SK-N-SH (cell line): ENCODE data around the gene ATXN7. TPM values are rescaled to one million over a fixed set of nuclear protein-coding genes. Genes with fewer than 3 reads are reported as not detected.

Source experiments
- CTCF ChIA-PET: fragments of 300-600, 350-600 bp; formaldehyde crosslinking; extraction: SDS; loops from one replicate; lab custom pipeline; 2021; lab: Yijun Ruan, JAX
- POLR2A ChIA-PET: fragments of 350-600 bp; sonication (Branson Sonifier 250); formaldehyde crosslinking; extraction: SDS; loops from one replicate; lab custom pipeline; 2020; ENCODE audit warnings: antibody characterized with exemption, inconsistent platforms; lab: Yijun Ruan, JAX
- DNase-seq: peaks from one replicate; pipeline ENCODE4 v3.0.0; 2012
- H2AFZ ChIP-seq: fragments of 200-600 bp; sonication (generic); 2 replicates; pipeline ENCODE4 v1.8.1; 2016; ENCODE audit warnings: antibody characterized with exemption, mild to moderate bottlenecking, low read depth
- H3F3A ChIP-seq: fragments of 200-600 bp; sonication (generic); replicated peaks from 2 replicates; pipeline ENCODE3; 2016; ENCODE audit warnings: antibody characterized with exemption, mild to moderate bottlenecking; ENCODE audit not compliant: insufficient read depth
- H3K27ac ChIP-seq, 2 experiments: fragments of 200-500 bp in 1 of 2; fragments of 200-600 bp in 1 of 2; sonication (Bioruptor generic) in 1 of 2; sonication (generic), shearing (Covaris generic) in 1 of 2; 2 replicates each; pipeline versions ENCODE4 v1.5.1 to v1.6.1; 2014 to 2016; ENCODE audit warnings: low read depth in 2 of 2, inconsistent platforms in 1 of 2, low read length in 1 of 2, mild to moderate bottlenecking in 1 of 2, mixed read lengths in 1 of 2
- H3K27me3 ChIP-seq: fragments of 200-600 bp; sonication (generic), shearing (Covaris generic); 2 replicates; pipeline ENCODE4 v1.6.1; 2016; ENCODE audit warnings: mixed run types; ENCODE audit not compliant: insufficient read depth
- H3K36me3 ChIP-seq, 2 experiments: fragments of 200-500 bp in 1 of 2; fragments of 200-600 bp in 1 of 2; sonication (Bioruptor generic) in 1 of 2; sonication (generic) in 1 of 2; replicated peaks in 1 of 2; 2 replicates each; pipeline versions ENCODE3 to v1.5.1; 2014 to 2016; ENCODE audit warnings: low read length in 1 of 2, mild to moderate bottlenecking in 1 of 2; ENCODE audit not compliant: insufficient read depth in 2 of 2, control insufficient read depth in 1 of 2
- H3K4me1 ChIP-seq, 2 experiments: fragments of 200-500 bp in 1 of 2; fragments of 200-600 bp in 1 of 2; sonication (Bioruptor generic) in 1 of 2; sonication (generic), shearing (Covaris generic) in 1 of 2; 2 replicates each; pipeline versions ENCODE4 v1.5.1 to v1.6.1; 2014 to 2016; ENCODE audit warnings: low read depth in 1 of 2, low read length in 1 of 2, mixed run types in 1 of 2; ENCODE audit not compliant: insufficient read depth in 2 of 2, control insufficient read depth in 1 of 2
- H3K4me2 ChIP-seq: fragments of 200-600 bp; sonication (generic), shearing (Covaris generic); 2 replicates; pipeline ENCODE4 v1.6.1; 2017; ENCODE audit warnings: mixed run types
- H3K4me3 ChIP-seq, 2 experiments: fragments of 200-500 bp in 1 of 2; fragments of 200-600 bp in 1 of 2; sonication (Bioruptor generic) in 1 of 2; sonication (generic), shearing (Covaris generic) in 1 of 2; 2 replicates each; pipeline versions ENCODE4 v1.5.1 to v1.8.1; 2014 to 2016; ENCODE audit warnings: low read depth in 2 of 2, inconsistent platforms in 1 of 2, low read length in 1 of 2, mild to moderate bottlenecking in 1 of 2, mixed read lengths in 1 of 2, moderate library complexity in 1 of 2
- H3K79me2 ChIP-seq: fragments of 200-600 bp; sonication (generic); 2 replicates; pipeline ENCODE4 v1.8.1; 2017; ENCODE audit warnings: mild to moderate bottlenecking; ENCODE audit not compliant: insufficient read depth
- H3K9ac ChIP-seq: fragments of 200-600 bp; sonication (generic); 2 replicates; pipeline ENCODE4 v1.6.1; 2017; ENCODE audit warnings: mixed run types
- H3K9me2 ChIP-seq: fragments of 200-600 bp; sonication (generic); 2 replicates; pipeline ENCODE4 v1.6.1; 2017; ENCODE audit warnings: mixed run types
- H3K9me3 ChIP-seq: fragments of 200-600 bp; sonication (generic); 2 replicates; pipeline ENCODE4 v1.6.1; 2017; ENCODE audit warnings: mixed run types, mild to moderate bottlenecking, moderate library complexity
- H4K20me1 ChIP-seq: fragments of 200-600 bp; sonication (generic); 2 replicates; pipeline ENCODE4 v1.6.1; 2017; ENCODE audit warnings: mild to moderate bottlenecking, mixed run types; ENCODE audit not compliant: insufficient read depth
- CHD2 ChIP-seq: fragments of 150-350 bp; IDR thresholded peaks from 2 replicates; pipeline ENCODE4 v1.6.1; 2018; ENCODE audit warnings: low read length; ENCODE audit not compliant: partially characterized antibody
- FOSL2 ChIP-seq: IDR thresholded peaks from 2 replicates; pipeline ENCODE4 v1.4.0; 2012; ENCODE audit warnings: low read depth, mild to moderate bottlenecking, moderate library complexity, borderline replicate concordance
- FOXM1 ChIP-seq: IDR thresholded peaks from 2 replicates; pipeline ENCODE4 v1.4.0; 2012; ENCODE audit warnings: low read depth, mild to moderate bottlenecking
- GABPA ChIP-seq: IDR thresholded peaks from 2 replicates; pipeline ENCODE4 v1.4.0; 2012; ENCODE audit warnings: low read depth, mild to moderate bottlenecking
- GATA2 ChIP-seq: sonication (generic); formaldehyde crosslinking; IDR thresholded peaks from 2 replicates; pipeline ENCODE4 v1.5.0; 2020; ENCODE audit warnings: mild to moderate bottlenecking, missing genetic modification reagents
- JUND ChIP-seq: IDR thresholded peaks from 2 replicates; pipeline ENCODE4 v1.4.0; 2012
- NRF1 ChIP-seq: IDR thresholded peaks from 2 replicates; pipeline ENCODE4 v1.6.1; 2012; ENCODE audit warnings: low read depth, mild to moderate bottlenecking, low read length
- PBX3 ChIP-seq: IDR thresholded peaks from 2 replicates; pipeline ENCODE4; 2012
- RCOR1 ChIP-seq: fragments of 150-350 bp; IDR thresholded peaks from 2 replicates; pipeline ENCODE4 v1.6.1; 2017; ENCODE audit warnings: antibody characterized with exemption, low read length
- RFX5 ChIP-seq: IDR thresholded peaks from 2 replicates; pipeline ENCODE4 v1.6.1; 2012; ENCODE audit warnings: mild to moderate bottlenecking, improper control_type of control experiment, low read length
- RXRA ChIP-seq: IDR thresholded peaks from 2 replicates; pipeline ENCODE4 v1.4.0; 2012; ENCODE audit warnings: low read depth, mild to moderate bottlenecking, borderline replicate concordance
- SIN3A ChIP-seq: IDR thresholded peaks from 2 replicates; pipeline ENCODE4 v1.6.1; 2012; ENCODE audit warnings: low read depth, mild to moderate bottlenecking, low read length, moderate library complexity, borderline replicate concordance
- USF2 ChIP-seq: fragments of 150-350 bp; IDR thresholded peaks from 2 replicates; pipeline ENCODE4 v1.6.1; 2017; ENCODE audit warnings: antibody characterized with exemption, low read length, low read depth, borderline replicate concordance
- WGBS: methylation state at CpG from one replicate; pipeline ENCODE4 v1.1.6; 2017; ENCODE audit warnings: low lambda C conversion rate; 5-methylcytosine and 5-hydroxymethylcytosine counted together
- polyA plus RNA-seq, 3 experiments: library from polyadenylated mRNA; depleted of rRNA; stranded (reverse); fragments of >200 nt; gene quantifications; 2 replicates each; pipeline ENCODE4 v1.2.3, GENCODE V29; 2012
- TF ChIP-seq, protein P1 (sequence below): IDR thresholded peaks from 2 replicates; pipeline ENCODE4 v1.4.0; 2012; ENCODE audit warnings: low read depth, borderline replicate concordance
- TF ChIP-seq, protein P2 (sequence below): IDR thresholded peaks from 2 replicates; pipeline ENCODE4 v1.4.0; 2012; ENCODE audit warnings: low read depth
- TF ChIP-seq, protein P3 (sequence below): IDR thresholded peaks from 2 replicates; pipeline ENCODE4 v1.4.0; 2012; ENCODE audit warnings: low read depth, borderline replicate concordance
- TF ChIP-seq, protein P4 (sequence below): fragments of 150-350 bp; IDR thresholded peaks from 2 replicates; pipeline ENCODE4 v1.6.1; 2016; ENCODE audit warnings: mild to moderate bottlenecking, low read depth, low read length

The ATXN7 gene
- polyA plus RNA-seq, 1 of the 3 experiments (the other 2 are of a cell fraction): 6.2 TPM

DNA sequence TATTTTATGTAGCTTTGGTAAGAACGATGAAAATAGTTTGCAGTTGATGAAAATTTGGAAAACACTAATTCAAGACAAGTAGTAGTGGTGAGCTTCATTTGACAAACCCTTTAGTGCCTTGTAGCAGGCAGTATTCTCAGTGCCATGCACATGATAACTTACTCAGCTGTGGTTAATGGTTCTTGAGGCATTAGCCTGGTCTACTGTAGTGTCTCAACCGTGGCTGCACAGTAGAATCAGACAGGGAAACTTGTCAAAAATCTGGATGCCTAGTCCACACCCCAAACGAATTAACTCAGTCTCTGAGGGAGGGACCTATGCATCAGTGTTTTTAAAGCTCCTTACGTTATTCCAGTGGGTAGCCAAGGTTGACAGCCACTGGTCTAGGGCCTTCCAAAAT, 114.2 kb downstream of the ATXN7 start:
- Histone ChIP-seq H3K9ac (no peak overlapping the region), H3F3A (no peaks in the 10 kb centered on the region), H3K4me1 (peaks cover 0 to 14% of the 10 kb centered on the region in 2 experiments; a peak in 2 of 4 replicates), H4K20me1 (peaks cover 20% of the 10 kb centered on the region), H3K9me3 (no peaks in the 10 kb centered on the region), H3K36me3 (peaks cover 39 to 43% of the 10 kb centered on the region in 2 experiments), H3K27me3 (no peaks in the 10 kb centered on the region), H3K4me2 (no peak overlapping the region), H3K27ac (no peak overlapping the region), H3K79me2 (peaks cover 53% of the 10 kb centered on the region; the same call in 1 of the 2 replicates), H3K9me2 (no peaks in the 10 kb centered on the region), H3K4me3 (no peak overlapping the region), H2AFZ (no peak overlapping the region)
- CTCF ChIA-PET: interaction anchor here (1.0 to 3.6 kb wide), 9 partner anchors 13 to 627 kb away, joined by 3 to 25 read pairs (median 7); no protein-coding TSS in a partner anchor
- POLR2A ChIA-PET: no interaction called here
- no peak for DNase-seq
- TF ChIP-seq GATA2 (CRISPR knock-in tag) (no peak), RXRA (no peak), RFX5 (no peak), FOXM1 (no peak), CHD2 (no peak), USF2 (no peak), JUND (no peak), RCOR1 (no peak), NRF1 (no peak), GABPA (no peak), SIN3A (no peak), PBX3 (no peak), FOSL2 (no peak)
- TF ChIP-seq, protein P1, sequence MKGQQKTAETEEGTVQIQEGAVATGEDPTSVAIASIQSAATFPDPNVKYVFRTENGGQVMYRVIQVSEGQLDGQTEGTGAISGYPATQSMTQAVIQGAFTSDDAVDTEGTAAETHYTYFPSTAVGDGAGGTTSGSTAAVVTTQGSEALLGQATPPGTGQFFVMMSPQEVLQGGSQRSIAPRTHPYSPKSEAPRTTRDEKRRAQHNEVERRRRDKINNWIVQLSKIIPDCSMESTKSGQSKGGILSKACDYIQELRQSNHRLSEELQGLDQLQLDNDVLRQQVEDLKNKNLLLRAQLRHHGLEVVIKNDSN: no peak
- TF ChIP-seq, protein P2, sequence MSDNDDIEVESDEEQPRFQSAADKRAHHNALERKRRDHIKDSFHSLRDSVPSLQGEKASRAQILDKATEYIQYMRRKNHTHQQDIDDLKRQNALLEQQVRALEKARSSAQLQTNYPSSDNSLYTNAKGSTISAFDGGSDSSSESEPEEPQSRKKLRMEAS: no peak
- TF ChIP-seq, protein P3, sequence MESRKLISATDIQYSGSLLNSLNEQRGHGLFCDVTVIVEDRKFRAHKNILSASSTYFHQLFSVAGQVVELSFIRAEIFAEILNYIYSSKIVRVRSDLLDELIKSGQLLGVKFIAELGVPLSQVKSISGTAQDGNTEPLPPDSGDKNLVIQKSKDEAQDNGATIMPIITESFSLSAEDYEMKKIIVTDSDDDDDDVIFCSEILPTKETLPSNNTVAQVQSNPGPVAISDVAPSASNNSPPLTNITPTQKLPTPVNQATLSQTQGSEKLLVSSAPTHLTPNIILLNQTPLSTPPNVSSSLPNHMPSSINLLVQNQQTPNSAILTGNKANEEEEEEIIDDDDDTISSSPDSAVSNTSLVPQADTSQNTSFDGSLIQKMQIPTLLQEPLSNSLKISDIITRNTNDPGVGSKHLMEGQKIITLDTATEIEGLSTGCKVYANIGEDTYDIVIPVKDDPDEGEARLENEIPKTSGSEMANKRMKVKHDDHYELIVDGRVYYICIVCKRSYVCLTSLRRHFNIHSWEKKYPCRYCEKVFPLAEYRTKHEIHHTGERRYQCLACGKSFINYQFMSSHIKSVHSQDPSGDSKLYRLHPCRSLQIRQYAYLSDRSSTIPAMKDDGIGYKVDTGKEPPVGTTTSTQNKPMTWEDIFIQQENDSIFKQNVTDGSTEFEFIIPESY: no peak
- TF ChIP-seq, protein P4, sequence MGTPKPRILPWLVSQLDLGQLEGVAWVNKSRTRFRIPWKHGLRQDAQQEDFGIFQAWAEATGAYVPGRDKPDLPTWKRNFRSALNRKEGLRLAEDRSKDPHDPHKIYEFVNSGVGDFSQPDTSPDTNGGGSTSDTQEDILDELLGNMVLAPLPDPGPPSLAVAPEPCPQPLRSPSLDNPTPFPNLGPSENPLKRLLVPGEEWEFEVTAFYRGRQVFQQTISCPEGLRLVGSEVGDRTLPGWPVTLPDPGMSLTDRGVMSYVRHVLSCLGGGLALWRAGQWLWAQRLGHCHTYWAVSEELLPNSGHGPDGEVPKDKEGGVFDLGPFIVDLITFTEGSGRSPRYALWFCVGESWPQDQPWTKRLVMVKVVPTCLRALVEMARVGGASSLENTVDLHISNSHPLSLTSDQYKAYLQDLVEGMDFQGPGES: no peak
- WGBS: 84% methylated on average over 4 of the region's 4 CpGs
